Left forelimb (tissue), 1 donor: ENCODE measurements around the gene TTC27.

Experiments
- DNase-seq: peaks from one replicate; pipeline ENCODE4 v3.0.0-alpha.2; 2018; ENCODE audit warnings: low spot score

The TTC27 gene

DNA sequence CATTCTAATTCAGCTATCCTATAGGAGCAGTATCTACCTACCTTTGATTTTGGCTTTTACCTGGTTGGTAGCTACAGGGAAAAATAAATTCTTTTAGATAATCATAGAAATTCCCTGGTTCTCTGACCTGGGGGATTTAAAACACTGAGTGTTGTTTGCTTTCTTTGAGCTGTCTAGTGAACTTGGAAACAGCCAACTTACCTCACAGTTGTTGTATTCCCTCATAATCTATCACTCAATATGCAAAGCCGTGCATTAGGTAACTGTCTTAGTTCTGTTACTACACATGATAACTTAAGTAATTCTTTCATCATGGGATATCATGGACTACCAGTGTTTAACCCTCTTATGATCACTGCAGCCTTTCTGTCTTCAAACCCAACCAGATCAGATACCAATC lies 127.8 kb downstream of the TTC27 start:
- DNase-seq: no peak

DNA sequence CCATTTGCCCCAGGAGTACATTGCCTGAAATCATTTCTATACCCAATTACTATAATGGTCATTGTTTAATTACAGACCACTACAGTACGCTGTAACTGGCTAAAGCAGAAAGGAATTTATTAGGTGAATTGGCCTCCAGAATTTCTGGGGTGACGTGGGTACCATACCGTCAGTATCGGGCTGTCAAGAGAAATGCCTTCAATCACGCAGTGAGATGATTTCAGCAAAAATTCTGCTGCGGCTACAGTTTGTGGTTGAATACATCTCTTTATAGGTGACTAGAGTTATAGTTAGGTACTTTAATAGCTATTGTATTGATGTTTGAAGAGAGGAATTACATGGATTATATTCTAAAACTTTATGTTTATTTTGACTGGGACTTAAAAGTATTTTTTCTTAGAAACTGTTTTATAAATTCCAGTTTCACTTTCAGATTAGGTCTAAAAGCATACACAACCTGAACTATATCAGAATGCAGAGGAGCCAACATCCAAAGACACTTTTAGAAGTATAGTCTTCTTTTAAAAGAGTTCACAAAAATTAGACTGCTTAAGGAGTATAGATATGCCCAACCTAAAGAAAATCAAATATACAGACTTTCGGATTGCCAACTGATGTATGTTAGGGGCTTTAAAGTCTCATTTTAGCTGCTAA lies 128.4 kb downstream of the TTC27 start:
- no peak for DNase-seq

DNA sequence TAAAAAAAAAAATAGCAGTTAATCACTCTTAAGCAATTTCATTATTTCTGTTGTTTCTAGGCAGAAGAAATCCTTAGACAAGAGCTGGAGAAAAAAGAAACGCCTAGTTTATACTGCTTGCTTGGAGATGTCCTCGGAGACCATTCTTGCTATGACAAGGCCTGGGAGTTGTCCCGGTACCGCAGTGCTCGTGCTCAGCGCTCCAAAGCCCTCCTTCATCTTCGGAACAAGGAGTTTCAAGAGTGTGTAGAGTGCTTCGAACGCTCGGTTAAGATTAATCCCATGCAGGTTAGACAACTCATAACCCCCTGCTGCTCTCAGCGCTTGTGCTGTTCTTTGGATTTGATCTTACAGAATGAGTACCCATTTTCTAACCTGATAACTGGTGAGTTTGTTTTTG lies 130.4 kb downstream of the TTC27 start:
- no peak for DNase-seq

DNA sequence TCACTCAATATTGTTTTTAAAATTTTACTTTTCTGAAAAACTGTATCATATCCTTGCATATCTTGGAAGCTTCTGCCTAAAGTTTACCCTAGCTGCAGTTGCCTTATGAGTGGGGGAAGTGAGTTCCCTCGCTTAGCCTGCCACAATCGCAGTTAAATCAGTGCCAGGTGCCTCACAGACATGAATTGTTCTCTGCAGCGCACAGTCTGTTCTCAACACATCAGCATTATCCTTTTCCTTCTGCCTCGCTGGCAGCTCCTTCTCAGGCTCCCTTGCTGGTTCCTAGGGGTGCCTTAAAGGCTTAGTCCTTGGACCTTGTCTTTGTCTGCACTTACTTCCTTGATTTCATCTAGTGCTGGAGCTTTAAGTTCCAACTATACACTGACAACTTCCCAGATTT lies 132.8 kb downstream of the TTC27 start:
- DNase-seq: no peak

DNA sequence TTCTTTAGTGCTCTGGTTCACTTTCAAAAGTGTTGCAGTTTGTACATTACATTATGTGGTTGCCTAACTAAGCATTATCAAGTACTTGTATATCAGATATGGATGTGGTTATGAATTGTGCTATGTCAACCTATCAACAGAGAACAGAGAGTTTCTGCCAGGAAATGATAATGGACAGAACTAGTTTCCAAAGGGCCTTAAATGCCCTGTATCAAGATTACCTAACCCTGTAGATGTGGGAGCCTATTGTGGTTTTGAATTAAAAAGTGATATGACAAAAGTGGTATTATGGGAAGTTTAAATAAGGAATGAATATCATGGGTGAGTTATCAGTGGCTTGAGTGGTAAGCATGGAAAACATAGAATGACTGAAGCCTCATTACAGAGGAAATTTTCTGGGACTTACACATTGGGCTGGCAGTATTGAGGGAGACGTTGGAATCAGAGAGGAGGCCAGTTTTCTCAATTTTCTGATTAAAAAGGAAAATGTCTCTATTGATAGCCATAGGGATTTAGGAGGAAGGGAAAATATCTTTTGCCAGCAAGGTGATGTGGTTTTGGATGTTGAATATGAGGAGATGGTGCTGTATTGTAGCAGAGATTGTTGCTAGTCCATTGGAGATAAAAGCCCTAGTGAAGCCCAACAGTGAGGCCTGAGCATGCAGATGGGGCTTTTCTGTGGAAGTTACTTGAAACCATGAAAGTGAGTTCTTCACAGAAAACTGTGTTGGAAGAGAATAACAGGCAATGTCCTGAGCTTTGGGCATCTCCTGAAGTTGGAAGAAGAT lies 140.7 kb downstream of the TTC27 start:
- DNase-seq: no peak

DNA sequence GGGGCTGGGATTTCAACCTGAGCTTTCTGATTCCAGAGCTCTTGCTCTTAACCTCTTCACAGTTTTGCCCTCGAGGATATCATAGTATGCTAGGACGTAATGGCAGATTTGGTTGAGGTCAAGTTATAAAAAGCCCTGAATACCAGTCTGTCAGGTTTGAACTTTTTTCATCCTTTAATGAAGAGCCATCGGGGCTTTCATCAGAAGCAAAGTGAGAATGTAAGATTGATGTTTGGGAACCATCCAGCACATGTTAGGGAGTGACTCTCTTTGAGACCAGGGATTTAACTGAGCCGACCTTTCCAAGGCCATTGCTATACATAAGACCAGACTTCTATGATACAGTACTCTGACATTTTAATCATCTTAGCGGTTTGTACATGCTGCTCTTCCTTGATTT lies 142.5 kb downstream of the TTC27 start:
- DNase-seq: no peak

DNA sequence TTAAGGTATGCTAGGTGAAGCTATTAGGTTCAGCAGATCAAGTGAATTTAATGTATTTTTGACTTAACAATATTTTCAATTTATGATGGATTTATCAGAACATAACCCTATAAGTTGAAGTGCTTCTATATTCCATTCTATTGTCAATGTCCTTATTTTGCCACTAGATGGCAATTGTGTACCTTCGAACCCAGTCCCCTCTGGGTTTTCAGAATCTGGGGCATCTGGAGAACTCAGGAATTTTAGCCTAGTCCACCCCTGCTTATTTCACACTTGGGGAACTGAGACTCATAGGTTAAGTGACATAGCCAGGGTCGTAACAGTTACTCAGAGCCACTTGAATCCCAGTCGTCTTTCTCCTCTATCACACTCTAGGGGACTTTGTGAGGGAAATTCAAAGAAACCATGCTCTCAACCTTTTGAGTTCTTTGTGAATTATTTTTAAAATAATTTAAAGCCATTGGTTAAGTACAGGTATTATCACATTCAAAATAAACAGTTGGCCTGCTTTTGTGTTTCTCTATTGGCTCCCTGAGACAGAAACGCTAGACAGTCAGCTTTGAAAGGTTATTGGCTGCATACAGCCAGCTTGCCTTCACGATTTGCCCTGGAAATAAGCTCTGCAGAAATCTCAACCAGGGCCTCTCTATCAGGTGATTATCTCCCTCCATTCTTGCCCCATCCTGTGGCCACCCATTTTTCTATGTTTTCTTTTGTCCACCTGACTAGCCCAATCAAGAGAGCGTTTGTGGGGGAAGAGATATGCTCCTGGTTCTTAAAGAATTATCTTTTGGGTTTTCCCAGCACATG lies 145.0 kb downstream of the TTC27 start:
- DNase-seq: no peak

DNA sequence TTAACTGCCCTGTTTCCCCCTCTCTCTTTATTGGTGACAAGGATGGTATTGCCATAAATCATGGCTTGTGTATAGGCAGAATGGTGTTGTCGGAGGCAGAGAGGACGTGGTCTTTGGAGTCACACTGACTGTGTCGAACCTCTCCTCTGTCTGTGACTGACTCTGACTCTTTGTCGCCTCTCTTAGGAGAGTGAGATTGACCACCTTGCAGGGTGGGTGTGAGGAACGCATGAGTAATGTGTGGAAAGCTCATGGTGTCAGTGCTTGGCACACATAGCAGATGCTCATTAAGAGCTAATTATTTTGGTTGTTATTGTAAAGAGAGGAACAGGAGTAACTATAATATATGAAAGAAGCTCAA lies 145.6 kb downstream of the TTC27 start:
- no peak for DNase-seq

DNA sequence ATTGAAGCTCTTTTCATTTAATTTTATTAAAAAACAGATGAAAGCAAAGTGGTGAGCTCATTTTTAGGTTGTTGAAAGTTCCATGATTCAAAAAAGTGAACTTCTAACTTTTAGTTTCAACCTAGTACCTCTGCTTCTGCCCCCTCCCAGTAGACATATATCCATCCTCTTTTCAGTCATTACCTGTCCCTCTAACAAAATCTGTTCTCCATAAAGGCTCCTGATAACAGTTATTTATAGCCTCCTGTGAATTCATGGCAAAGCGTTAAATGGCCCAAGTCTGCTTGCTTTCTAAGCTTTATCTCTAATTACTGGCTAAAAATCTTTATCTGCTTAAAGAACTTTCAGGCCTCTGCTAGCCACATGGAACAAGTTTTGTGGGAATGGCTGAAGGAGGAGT lies 148.1 kb downstream of the TTC27 start:
- no peak for DNase-seq

DNA sequence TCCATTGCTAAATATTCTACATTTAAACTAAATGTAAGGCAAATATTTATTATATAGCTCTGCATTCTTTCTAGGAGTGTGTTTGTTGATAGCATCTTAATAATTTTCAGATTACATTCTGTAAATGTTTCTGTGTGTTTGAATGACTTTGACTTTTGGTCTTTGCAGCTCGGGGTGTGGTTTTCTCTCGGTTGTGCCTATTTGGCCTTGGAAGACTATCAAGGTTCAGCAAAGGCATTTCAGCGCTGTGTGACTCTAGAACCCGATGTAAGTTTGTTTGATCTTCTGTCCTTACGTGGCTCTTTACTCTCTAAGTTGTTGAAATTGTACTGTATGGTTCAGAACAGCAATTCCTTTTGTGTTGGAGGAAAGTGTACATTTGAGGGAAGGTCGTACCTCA lies 149.9 kb downstream of the TTC27 start:
- no peak for DNase-seq

DNA sequence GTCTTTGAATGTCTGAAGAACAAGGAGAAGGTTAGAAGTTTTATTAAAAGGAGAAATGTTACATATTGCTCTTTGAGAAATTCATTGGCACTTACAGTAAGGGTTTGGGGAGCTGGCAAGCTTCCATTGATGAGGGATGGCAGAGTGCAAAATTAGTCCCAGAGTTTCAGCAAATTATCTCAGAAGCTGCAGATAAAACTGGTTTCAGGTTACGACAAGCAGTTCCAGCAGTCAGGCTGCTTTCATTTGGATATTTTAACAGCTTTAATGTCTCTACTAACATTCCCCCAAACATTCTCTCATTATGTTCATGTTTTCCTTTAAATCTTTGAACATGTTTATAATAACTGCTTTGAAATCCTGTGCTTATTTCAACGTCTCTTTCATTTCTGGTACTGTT lies 153.1 kb downstream of the TTC27 start:
- DNase-seq: no peak

DNA sequence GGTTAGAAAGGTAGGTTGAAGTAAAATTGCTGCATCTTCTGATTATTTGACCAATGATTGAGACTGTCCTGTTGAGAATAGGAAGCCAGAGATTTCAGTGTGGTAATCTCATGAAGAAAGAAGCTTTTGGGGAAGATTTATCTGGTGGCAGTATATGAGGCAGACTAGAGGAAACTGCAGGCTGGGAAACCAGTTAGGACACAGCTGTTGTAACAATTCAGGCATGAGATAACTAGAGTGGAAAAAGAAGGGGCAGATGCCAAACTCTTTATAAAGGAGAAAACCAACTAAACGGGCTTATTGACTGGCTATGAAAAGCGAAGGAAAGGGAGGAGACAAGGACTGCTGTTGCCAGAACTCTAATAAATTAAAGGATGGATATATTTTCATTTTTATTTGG lies 155.6 kb downstream of the TTC27 start:
- no peak for DNase-seq

DNA sequence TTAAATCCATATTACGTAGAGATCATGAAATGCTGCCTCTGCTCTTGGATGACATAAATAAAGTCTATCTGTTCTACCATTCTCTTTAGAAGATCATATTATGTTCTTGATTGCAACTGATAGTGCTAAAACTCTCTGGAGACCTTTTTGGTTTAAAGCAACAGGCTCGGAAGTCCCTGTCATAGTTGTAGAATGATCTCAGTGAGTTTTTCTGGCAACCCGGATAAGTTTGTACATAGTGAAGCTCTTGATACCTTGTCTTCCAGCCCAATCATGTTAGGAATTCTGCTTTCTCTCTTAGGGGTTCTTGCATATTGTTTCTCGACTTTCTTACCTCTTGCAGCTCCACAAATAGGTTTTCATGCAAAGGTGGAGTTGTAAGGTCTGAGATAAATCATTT lies 156.1 kb downstream of the TTC27 start:
- DNase-seq: no peak

DNA sequence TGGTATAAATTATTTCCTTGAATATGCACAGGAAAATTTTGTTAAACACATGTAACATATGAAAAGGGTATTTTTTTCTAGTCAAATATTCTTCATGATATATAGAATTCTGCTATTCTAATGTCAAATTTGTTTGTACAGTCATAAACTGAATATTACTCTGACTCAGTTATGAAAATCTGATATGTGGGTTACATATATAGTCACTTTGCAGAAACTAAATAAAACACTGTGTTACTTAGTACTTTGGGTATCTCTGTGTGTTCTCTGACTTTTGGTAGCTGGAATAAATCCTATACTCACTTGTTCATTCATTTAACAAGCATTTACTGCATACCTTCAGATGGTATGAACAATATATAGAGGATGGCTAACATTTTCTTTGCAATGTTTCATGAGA lies 159.4 kb downstream of the TTC27 start:
- DNase-seq: no peak

DNA sequence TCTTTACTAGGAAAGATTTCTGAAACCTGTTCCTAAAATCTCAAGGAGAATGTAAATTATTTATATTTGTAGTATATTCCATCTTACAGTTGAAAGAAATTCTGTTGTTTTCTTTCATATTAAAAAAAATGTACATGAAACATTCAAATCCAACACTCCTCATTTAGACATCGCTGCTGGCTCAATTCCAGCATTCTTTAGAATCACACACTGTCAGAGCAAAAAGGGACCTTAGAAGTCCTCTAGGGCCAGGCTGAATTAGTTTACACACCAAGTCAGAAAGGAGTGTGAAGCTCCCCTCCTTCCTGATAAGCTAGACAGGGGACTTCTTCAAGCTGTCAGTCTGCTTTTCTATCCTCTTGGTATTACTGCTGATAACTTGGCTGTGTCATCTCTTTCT lies 160.3 kb downstream of the TTC27 start:
- no peak for DNase-seq

DNA sequence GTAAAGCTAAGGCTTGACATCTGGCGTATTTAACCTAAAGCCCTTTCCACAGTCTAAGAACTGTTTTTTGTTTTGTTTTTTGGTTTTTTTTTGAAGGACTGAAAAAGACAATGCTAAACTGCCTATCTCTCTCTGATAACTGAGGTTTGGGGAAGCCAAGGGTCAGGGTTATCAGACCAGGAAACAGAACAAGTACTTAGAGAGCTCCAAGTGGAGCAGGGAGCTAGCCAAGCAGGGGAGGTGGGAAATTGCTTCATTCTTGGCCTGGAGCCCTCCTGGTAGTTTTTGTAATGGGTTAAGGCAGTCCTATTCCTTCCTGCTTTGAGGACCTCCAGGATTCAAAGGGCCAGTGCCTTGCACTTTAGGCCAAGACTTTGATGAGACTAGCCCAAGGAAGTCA lies 164.6 kb downstream of the TTC27 start:
- no peak for DNase-seq

DNA sequence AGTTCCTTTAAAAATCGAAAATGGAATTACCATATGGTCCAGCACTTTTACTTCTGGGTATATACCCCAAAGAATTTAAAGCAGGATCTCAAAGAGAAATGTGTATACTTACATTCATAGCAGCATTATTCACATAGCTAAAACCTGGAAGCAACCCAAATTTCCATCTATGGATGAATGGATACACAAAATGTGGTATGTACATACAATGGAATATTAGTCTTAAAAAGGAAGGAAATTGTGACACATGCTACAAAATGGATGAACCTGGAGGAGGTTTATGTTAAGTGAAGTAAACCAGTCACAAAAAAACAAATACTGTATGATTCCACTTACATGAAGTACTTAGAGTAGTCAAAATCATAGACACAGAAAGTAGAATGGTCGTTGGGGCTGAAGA lies 171.0 kb downstream of the TTC27 start:
- DNase-seq: no peak

DNA sequence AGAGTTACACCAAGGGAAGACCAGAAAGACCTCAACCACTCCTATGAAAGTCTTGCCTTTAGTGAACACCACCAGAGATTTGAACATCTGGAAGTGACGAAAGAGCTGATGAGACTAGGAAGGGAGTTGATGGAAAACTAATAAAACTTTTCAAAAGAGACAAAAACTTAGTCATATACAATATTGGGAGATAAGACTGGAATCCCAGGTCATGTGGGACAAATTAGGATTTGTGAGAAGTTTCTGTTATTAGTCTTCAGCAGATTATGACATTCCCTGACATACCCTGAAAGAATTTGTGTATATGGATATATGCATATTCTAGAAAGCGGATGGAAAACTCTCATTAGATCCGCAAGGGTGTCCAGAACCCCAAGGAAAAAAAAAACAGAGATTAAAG lies 173.9 kb downstream of the TTC27 start:
- no peak for DNase-seq

DNA sequence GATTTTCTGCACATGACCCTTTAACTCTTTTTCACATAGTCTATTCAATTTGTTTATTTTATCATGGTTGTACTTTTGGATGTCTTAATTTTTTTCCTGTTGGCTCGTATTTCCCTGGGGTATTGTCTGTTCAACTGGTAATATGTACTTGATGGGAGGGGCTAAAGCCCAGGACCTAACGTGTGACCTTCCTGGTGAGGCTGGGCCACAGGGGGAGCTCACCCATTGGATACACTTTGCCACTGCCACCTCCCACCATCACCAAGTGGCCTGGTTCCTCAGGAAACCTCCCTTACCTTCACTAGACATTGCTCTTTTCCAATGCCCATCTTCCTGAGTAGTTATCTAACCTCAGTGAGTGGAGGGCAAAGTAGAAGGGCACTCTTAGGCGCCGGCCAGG lies 175.0 kb downstream of the TTC27 start:
- DNase-seq: no peak

DNA sequence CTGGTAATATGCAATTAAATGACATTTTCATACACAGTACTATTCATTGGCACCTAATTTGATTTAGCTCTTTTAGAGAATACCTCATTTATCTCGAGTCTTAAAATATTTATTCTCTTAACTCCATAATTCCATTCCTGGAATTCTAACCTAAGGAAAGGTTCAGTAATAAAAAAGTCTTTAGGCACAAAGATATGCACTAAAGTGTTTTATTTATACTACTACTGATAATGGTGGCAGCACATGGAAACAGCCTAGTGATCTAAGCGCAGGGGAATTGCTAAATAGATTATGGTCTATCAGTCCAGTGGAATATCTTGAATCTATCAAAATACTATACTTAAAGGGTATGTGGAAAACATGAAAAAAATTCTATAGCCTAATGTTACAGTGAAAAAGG lies 176.4 kb downstream of the TTC27 start:
- DNase-seq: no peak

DNA sequence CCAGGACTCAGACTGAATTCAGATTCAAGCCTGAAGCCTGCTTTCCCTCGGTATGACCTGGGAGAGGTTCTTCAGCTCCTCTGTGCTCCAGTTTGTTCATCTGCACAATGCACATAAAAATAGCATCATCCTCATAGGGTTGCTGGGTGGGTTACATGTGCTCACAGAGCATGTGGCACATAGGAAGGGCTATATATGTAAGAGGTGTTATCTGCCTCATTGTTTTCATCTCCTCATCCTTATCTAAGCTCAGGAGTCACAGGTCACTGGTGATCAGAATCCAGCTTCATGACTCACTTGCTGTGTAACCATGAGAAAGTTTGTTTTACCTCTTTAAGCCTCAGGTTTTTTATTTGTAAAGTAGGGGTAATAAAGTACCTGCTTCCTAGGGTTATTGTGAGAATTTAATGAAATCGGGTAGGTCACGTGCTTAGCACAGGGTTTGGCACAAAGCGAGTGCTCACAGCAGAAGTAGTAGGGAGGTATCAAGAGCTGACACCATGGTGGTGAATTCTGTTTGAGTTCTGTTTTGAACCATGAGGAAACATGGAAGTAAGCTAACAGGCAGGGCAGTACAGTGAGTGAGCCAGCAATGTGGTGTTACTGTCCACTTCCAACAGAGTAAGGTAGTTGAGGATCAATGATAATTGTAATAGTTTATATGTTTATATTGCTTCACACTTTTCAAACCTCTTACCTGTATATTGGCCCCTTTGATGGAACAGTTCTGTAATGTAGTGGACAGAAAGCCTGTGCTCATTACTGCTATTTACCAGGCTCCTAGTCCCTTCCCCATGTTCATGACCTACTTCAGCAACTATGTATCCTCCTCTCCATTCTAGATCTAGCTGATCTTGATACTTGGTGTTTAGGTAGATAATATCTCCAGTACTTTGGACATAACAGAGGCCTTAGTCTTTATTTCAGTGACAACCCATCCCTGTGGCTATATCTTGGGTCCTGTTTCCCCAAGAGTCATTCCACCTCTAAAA lies 177.6 kb downstream of the TTC27 start:
- DNase-seq: no peak

DNA sequence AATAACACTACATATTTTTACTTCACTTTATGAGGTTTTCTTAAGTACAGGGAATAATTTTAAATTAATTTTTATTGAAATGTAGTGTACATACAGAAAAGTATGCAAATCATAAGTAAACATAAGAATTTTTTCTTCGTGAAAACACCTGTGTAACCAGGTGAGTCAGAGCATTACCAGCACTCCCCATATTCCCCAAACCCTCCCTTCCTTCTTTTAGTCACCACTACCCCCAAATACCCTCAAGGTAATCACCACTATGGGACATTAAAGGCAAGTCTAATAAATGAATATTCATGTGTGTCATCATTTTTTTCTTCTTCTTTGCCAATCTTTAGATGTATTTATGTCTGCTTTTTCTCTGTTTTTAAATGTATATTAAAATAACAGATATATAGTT lies 179.0 kb downstream of the TTC27 start:
- DNase-seq: no peak
